ENCODE results near the gene CFAP77.

GRCh38 chr9:132590037-132590317, 180.0 kb downstream of the CFAP77 start:
- TF ChIP-seq POLR2AphosphoS5 (IDR thresholded peaks at IDR 0.05; ENCODE audit: control insufficient read depth, insufficient read depth, low read depth, low read length) (no peak), RBM39 (optimal IDR thresholded peaks at IDR 0.05; ENCODE audit: low read depth, low read length) (no peak), PHF20 (IDR thresholded peaks at IDR 0.05; ENCODE audit: partially characterized antibody) (no peak), CBX8 (IDR thresholded peaks at IDR 0.05; ENCODE audit: borderline replicate concordance, extremely low read depth, low read depth, low read length, poor library complexity, severe bottlenecking) (no peak), FOXA1 (IDR thresholded peaks at IDR 0.05; ENCODE audit: borderline replicate concordance) (no peak), BRCA1 (IDR thresholded peaks at IDR 0.05) (no peak), BRCA1 (CRISPR knock-in tag; IDR thresholded peaks at IDR 0.05) (no peak), IRF2 (CRISPR knock-in tag; IDR thresholded peaks at IDR 0.05) (no peak), PPARD (CRISPR knock-in tag; IDR thresholded peaks at IDR 0.05) (no peak)

All from K562 (cell line).